Smooth muscle cell (in vitro differentiated cells): ENCODE measurements around the gene SEMA5A. TPM values are rescaled to one million over a fixed set of nuclear protein-coding genes. Genes with fewer than 3 reads are reported as not detected.

ENCODE experiments used
- DNase-seq: peaks from one replicate; lab custom pipeline; 2025; ENCODE audit not compliant: unreplicated experiment; lab: John Stamatoyannopoulos, UW
- H2AFZ ChIP-seq: fragments of 200-600 bp; sonication (generic); 2 replicates; pipeline ENCODE4 v1.6.0; 2016; ENCODE audit warnings: antibody characterized with exemption, low read depth, mild to moderate bottlenecking
- H3F3A ChIP-seq: fragments of 200-600 bp; sonication (generic); 2 replicates; pipeline ENCODE4 v1.6.0; 2017; ENCODE audit warnings: antibody characterized with exemption, low read depth
- H3K27ac ChIP-seq: fragments of 200-600 bp; sonication (generic); 2 replicates; pipeline ENCODE4 v1.5.1; 2016; ENCODE audit warnings: low read depth, mild to moderate bottlenecking
- H3K27me3 ChIP-seq: fragments of 200-600 bp; sonication (generic); 2 replicates; pipeline ENCODE4 v1.6.1; 2016; ENCODE audit warnings: low read depth, mild to moderate bottlenecking
- H3K36me3 ChIP-seq: fragments of 200-600 bp; sonication (generic); 2 replicates; pipeline ENCODE4 v1.5.1; 2016; ENCODE audit warnings: low read depth
- H3K4me1 ChIP-seq: fragments of 200-600 bp; sonication (generic); 2 replicates; pipeline ENCODE4 v1.5.1; 2016; ENCODE audit warnings: low read depth
- H3K4me2 ChIP-seq: fragments of 200-600 bp; sonication (generic); 2 replicates; pipeline ENCODE4 v1.6.0; 2016; ENCODE audit warnings: mild to moderate bottlenecking
- H3K4me3 ChIP-seq: fragments of 200-600 bp; sonication (generic); 2 replicates; pipeline ENCODE4 v1.5.1; 2016; ENCODE audit warnings: mild to moderate bottlenecking
- H3K79me2 ChIP-seq: fragments of 200-600 bp; sonication (generic); 2 replicates; pipeline ENCODE4 v1.6.0; 2016; ENCODE audit warnings: low read depth, mild to moderate bottlenecking
- H3K9ac ChIP-seq: fragments of 200-600 bp; sonication (generic); 2 replicates; pipeline ENCODE4 v1.6.0; 2016; ENCODE audit warnings: low read depth
- H3K9me3 ChIP-seq: fragments of 200-600 bp; sonication (generic); replicated peaks from 2 replicates; pipeline ENCODE4 v1.5.1; 2016; ENCODE audit warnings: low read depth
- H4K20me1 ChIP-seq: fragments of 200-600 bp; sonication (generic); 2 replicates; pipeline ENCODE4 v1.6.0; 2016; ENCODE audit warnings: low read depth
- WGBS: methylation state at CpG from one replicate; pipeline ENCODE4 v1.1.7; 2016; ENCODE audit warnings: low lambda C conversion rate; 5-methylcytosine and 5-hydroxymethylcytosine counted together
- polyA plus RNA-seq: library from polyadenylated mRNA; unstranded; fragments of >200 nt; fragmentation: Nextera tagmentation; extraction: Ambion mirVana; gene quantifications from 2 replicates; pipeline ENCODE4 v1.2.1, GENCODE V29; 2016
- total RNA-seq: library from RNA; depleted of rRNA; stranded (reverse); fragments of >200 nt; gene quantifications from 2 replicates; pipeline ENCODE4 v1.2.3, GENCODE V29; 2014
- TF ChIP-seq, protein P1 (sequence below): fragments of 200-600 bp; sonication (generic); IDR thresholded peaks from 2 replicates; pipeline ENCODE4 v1.5.1; 2017; ENCODE audit warnings: borderline replicate concordance, mild to moderate bottlenecking, antibody characterized with exemption; ENCODE audit not compliant: insufficient read depth, poor library complexity, severe bottlenecking

SEMA5A gene
- total and polyA plus RNA-seq, 2 experiments from 2014 or later, result 21.6 to 65.1 TPM

DNA sequence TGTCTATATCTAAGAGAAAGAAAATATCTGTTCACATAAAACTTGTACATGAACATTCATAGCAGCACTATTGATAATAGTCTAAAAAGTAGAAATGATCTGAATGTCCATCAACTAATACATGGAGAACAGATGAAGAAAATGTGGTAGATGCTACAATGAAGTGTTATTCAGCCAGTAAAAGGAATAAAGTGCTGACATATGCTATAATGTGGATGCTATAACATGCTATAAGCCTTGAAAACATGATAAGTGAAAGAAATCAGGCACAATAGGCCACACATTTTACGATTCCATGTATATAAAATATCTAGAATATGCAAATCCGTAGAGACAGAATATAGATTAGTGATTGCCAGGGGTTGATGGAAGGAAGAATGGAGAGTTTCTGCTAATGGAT lies 146.8 kb downstream of the SEMA5A start:
- Histone ChIP-seq H3F3A (no peaks in the 10 kb centered on the region), H3K4me1 (no peaks in the 10 kb centered on the region), H3K36me3 (no peaks in the 10 kb centered on the region), H3K4me2 (no peak overlapping the region), H4K20me1 (no peaks in the 10 kb centered on the region), H3K9ac (no peak overlapping the region), H3K4me3 (no peak overlapping the region), H3K27me3 (no peaks in the 10 kb centered on the region), H3K9me3 (no peaks in the 10 kb centered on the region), H2AFZ (no peak overlapping the region), H3K27ac (no peak overlapping the region), H3K79me2 (peaks cover 6% of the 10 kb centered on the region)
- no peak for DNase-seq
- WGBS, result 96% methylated on average over 2 of the region's 2 CpGs
- TF ChIP-seq, protein P1, sequence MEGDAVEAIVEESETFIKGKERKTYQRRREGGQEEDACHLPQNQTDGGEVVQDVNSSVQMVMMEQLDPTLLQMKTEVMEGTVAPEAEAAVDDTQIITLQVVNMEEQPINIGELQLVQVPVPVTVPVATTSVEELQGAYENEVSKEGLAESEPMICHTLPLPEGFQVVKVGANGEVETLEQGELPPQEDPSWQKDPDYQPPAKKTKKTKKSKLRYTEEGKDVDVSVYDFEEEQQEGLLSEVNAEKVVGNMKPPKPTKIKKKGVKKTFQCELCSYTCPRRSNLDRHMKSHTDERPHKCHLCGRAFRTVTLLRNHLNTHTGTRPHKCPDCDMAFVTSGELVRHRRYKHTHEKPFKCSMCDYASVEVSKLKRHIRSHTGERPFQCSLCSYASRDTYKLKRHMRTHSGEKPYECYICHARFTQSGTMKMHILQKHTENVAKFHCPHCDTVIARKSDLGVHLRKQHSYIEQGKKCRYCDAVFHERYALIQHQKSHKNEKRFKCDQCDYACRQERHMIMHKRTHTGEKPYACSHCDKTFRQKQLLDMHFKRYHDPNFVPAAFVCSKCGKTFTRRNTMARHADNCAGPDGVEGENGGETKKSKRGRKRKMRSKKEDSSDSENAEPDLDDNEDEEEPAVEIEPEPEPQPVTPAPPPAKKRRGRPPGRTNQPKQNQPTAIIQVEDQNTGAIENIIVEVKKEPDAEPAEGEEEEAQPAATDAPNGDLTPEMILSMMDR, result no peak

DNA sequence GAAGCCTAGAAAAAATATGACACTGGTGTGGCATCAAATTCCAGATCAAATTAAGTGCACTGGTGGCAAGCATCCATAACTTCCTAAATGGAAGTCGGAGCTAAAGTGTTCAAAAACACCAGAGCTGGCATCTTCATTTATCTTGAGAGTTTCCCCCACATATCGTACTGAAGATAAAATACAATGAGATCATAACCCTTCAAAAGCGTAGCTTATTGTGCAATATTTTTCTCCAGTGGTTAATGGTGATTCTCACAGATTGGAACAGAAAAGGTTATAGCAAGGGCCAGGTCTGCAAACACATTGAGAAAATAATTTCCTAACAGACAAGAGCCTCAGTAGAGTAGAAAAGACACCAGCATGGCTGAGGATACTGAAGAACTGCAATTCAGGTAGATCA lies 147.6 kb downstream of the SEMA5A start:
- Histone ChIP-seq H3K4me2 (no peak overlapping the region), H3K4me3 (no peak overlapping the region), H3K36me3 (no peaks in the 10 kb centered on the region), H3K9me3 (no peaks in the 10 kb centered on the region), H3K9ac (no peak overlapping the region), H3K27ac (no peak overlapping the region), H3K4me1 (no peaks in the 10 kb centered on the region), H2AFZ (no peak overlapping the region), H4K20me1 (no peaks in the 10 kb centered on the region), H3F3A (no peaks in the 10 kb centered on the region), H3K79me2 (peaks cover 12% of the 10 kb centered on the region), H3K27me3 (no peaks in the 10 kb centered on the region)
- TF ChIP-seq, protein P1, result no peak
- DNase-seq, result no peak
- 58% methylated on average over 3 of the region's 3 CpGs for WGBS

GRCh38 chr5:9396285-9396770 lies 149.5 kb downstream of the SEMA5A start:
- Histone ChIP-seq H3K27ac (peak overlapping the region; percentile 62), H3F3A (no peaks in the 10 kb centered on the region), H3K27me3 (no peaks in the 10 kb centered on the region), H4K20me1 (no peaks in the 10 kb centered on the region), H3K9me3 (no peaks in the 10 kb centered on the region), H3K4me1 (no peaks in the 10 kb centered on the region), H3K4me3 (no peak overlapping the region), H3K9ac (no peak overlapping the region), H2AFZ (no peak overlapping the region), H3K4me2 (peak overlapping the region; percentile 56), H3K79me2 (peaks cover 7% of the 10 kb centered on the region), H3K36me3 (no peaks in the 10 kb centered on the region)
- 61% methylated on average over 2 of the region's 2 CpGs for WGBS
- TF ChIP-seq, protein P1, result no peak
- DNase-seq, result no peak

DNA sequence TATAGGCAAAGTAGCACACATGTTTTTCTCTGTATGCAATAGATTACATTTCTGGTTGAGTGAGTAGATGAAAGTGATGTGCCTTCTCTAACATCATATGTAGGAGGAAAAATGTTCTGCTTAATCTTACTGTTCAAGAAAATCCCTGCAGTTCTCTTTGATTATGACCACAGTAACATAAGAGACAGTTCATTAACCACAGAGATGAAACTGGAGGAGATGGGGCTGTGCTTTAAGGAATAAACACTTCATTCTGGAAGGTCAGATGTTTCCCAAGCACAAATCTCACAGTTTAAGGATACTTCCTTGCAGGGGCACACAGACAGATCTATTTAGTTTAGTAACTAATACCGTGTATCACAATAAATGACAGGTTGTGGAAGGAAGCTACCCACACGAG lies 150.2 kb downstream of the SEMA5A start:
- H3K79me2 ChIP-seq, result peaks cover 7% of the 10 kb centered on the region
- H3K4me3 ChIP-seq, result no peak overlapping the region
- WGBS, result 31% methylated on average over 2 of the region's 2 CpGs
- no peaks in the 10 kb centered on the region for H3K4me1 ChIP-seq
- H3K9ac ChIP-seq, result no peak overlapping the region
- no peaks in the 10 kb centered on the region for H3K9me3 ChIP-seq
- DNase-seq, result no peak
- H3F3A ChIP-seq, result no peaks in the 10 kb centered on the region
- H2AFZ ChIP-seq, result no peak overlapping the region
- no peaks in the 10 kb centered on the region for H3K36me3 ChIP-seq
- no peaks in the 10 kb centered on the region for H4K20me1 ChIP-seq
- H3K27me3 ChIP-seq, result no peaks in the 10 kb centered on the region
- peak overlapping the region; percentile 62 for H3K27ac ChIP-seq
- TF ChIP-seq, protein P1, result no peak
- peak overlapping the region; percentile 56 for H3K4me2 ChIP-seq
